Ascending aorta (tissue), 2 donors: ENCODE measurements around the gene CDHR4. TPM values are rescaled to one million over a fixed set of nuclear protein-coding genes. Genes with fewer than 3 reads are reported as not detected.
"Not testable (repeated sequence)": the region's sequence is repeated elsewhere in the genome, so short reads cannot be mapped to it uniquely, and the experiment has no call there.

Source experiments
- DNase-seq, 2 donors: peaks; one replicate each; pipeline ENCODE4 v3.0.0-alpha.2; 2019; ENCODE audit warnings: low spot score in 2 of 2
- H3K27ac ChIP-seq, 2 donors: fragments of 200-600 bp; sonication (generic); one replicate each; pipeline ENCODE4 v1.5.1; 2016 to 2017; ENCODE audit warnings: mild to moderate bottlenecking in 1 of 2
- H3K27me3 ChIP-seq: fragments of 200-600 bp; sonication (generic); one replicate; pipeline ENCODE4 v1.5.1; 2017
- H3K36me3 ChIP-seq, 2 donors: fragments of 200-600 bp; sonication (generic); one replicate each; pipeline ENCODE4 v1.5.1; 2016
- H3K4me1 ChIP-seq, 2 donors: fragments of 200-600 bp; sonication (generic); one replicate each; pipeline ENCODE4 v1.5.1; 2016 to 2017; ENCODE audit warnings: mild to moderate bottlenecking in 1 of 2
- H3K4me3 ChIP-seq, 2 donors: fragments of 200-600 bp; sonication (generic); one replicate each; pipeline ENCODE4 v1.5.1; 2016 to 2017; ENCODE audit warnings: mild to moderate bottlenecking in 1 of 2
- H3K9me3 ChIP-seq, 2 donors: fragments of 200-600 bp; sonication (generic); one replicate each; pipeline ENCODE4 v1.5.1; 2016
- CTCF ChIP-seq, 3 experiments: fragments of 200-600 bp in 2 of 3; fragments of 450-650 bp in 1 of 3; sonication (generic) in 2 of 3; IDR thresholded peaks; one replicate each; pipeline ENCODE4 v1.5.1; 2016 to 2019; ENCODE audit warnings: antibody characterized with exemption in 3 of 3, mild to moderate bottlenecking in 1 of 3, moderate library complexity in 1 of 3
- intact Hi-C: fragments of 100-400 bp; cut with DNase I; formaldehyde crosslinking; loops from one replicate; pipeline ENCODE4 v1.15.1; 2023
- total RNA-seq: library from RNA; depleted of rRNA; stranded (reverse); fragments of >200 nt; gene quantifications from one replicate; pipeline ENCODE4 v1.1.0, GENCODE V29; 2016

The CDHR4 gene
- total RNA-seq, 1 donor from 2014 or later, result not detected

GRCh38 chr3:49780080-49780974 lies 19.3 kb downstream of the CDHR4 start:
- no peaks in the 10 kb centered on the region for H3K27me3 ChIP-seq
- peaks cover 10 to 27% of the 10 kb centered on the region in 2 donors for H3K36me3 ChIP-seq
- no peak overlapping the region for H3K27ac ChIP-seq
- intact Hi-C loops, result no loop called here
- H3K4me3 ChIP-seq, result no peak overlapping the region
- H3K4me1 ChIP-seq, result peaks cover 6 to 16% of the 10 kb centered on the region in 2 donors
- TF ChIP-seq CTCF (IDR thresholded peaks at IDR 0.05), result no peak
- DNase-seq, result peak in 1 of 2 donors; percentile 21
- no peaks in the 10 kb centered on the region for H3K9me3 ChIP-seq

DNA sequence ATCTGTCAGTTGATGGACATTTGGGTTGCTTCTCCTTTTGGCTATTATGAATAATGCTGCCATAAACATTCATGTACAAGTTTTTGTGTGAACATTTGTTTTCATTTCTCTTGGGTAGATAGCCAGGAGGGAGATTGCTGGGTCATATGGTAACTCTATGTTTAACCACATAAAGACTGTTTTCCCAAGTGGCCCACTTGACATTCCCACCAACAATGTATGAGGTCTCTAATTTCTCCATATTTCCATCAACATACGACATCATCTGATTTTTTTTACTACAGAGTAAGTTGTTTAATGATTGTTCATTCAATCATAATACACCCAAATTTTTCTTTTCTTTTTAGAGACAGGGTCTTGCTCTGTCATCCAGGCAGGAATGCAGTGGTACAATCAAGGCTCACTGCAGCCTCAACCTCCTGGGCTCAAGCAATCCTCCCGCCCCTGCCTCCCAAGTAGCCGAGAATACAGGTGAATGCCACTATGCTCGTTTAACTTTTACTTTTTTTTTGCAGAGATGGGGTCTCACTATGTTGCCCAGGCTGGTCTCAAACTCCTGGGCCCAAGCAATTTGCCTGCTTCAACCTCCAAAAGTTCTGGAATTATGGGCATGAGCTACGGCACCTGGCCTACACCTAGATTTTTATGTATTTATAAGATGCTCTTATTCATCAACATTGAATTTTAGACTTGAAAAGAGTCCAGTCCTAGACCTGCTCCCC lies 20.2 kb downstream of the CDHR4 start:
- H3K27me3 ChIP-seq, result no peaks in the 10 kb centered on the region
- peak in 1 of 2 donors; percentile 2 for DNase-seq
- peaks cover 10 to 27% of the 10 kb centered on the region in 2 donors for H3K36me3 ChIP-seq
- intact Hi-C loops, result no loop called here
- TF ChIP-seq CTCF (IDR thresholded peaks at IDR 0.05), result no peak
- peaks cover 0 to 8% of the 10 kb centered on the region in 2 donors for H3K4me1 ChIP-seq
- H3K27ac ChIP-seq, result no peak overlapping the region
- no peak overlapping the region for H3K4me3 ChIP-seq
- no peaks in the 10 kb centered on the region for H3K9me3 ChIP-seq

DNA sequence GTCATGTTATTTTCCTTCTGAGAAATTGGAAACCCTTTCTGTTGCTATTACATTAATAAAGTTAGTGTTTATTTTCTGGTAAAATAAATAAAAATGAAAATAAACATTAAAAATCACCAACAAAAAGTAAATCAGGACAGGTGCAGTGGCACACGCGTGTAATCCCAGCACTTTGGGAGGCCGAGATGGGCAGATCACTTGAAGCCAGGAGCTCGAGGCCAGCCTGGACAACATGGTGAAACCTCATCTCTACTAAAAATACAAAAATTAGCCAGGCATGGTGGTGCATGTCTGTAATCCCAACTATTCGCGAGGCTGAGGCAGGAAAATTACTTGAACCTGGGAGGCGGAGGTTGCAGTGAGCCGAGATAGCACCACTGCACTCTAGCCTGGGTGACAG lies 23.6 kb downstream of the CDHR4 start:
- H3K9me3 ChIP-seq, H3K4me3 ChIP-seq, intact Hi-C loops, H3K27me3 ChIP-seq, H3K4me1 ChIP-seq, H3K27ac ChIP-seq: not testable (repeated sequence)
- H3K36me3 ChIP-seq, result peaks cover 6 to 16% of the 10 kb centered on the region in 2 donors
- DNase-seq, result peak in 1 of 2 donors; percentile 4

DNA sequence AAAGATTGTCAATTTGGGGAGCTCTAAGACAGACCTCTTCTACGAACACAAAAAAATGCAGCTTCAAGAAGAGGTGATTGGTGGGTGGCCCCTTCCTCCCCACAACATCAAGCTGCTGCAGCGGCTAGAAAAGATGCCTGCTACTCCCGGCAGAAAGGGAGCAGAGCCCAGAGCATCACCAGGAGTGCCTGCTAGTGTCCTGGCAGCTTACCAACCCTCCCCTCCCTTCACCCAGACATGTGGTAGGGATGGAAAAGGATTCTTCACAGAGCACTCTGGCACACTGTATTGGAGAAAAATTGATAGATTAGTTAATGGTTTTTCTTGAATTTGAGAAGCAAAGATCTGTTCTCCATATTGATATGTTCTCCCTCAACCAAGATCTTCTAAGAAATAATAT lies 24.1 kb downstream of the CDHR4 start:
- Histone ChIP-seq H3K4me3 (no peak overlapping the region), H3K27me3 (no peaks in the 10 kb centered on the region), H3K4me1 (no peaks in the 10 kb centered on the region), H3K36me3 (peaks cover 6 to 13% of the 10 kb centered on the region in 2 donors), H3K27ac (no peak overlapping the region), H3K9me3 (no peaks in the 10 kb centered on the region)
- TF ChIP-seq CTCF (IDR thresholded peaks at IDR 0.05), result no peak
- peak in 1 of 2 donors; percentile 33 for DNase-seq
- intact Hi-C loops, result no loop called here

- Histone ChIP-seq H3K4me1 (no peaks in the 10 kb centered on the region), H3K4me3 (no peak overlapping the region), H3K27me3 (no peaks in the 10 kb centered on the region), H3K27ac (no peak overlapping the region), H3K9me3 (no peaks in the 10 kb centered on the region), H3K36me3 (peaks cover 6 to 18% of the 10 kb centered on the region in 2 donors)
- TF ChIP-seq CTCF (IDR thresholded peaks at IDR 0.05), result no peak
- no peak for DNase-seq
- intact Hi-C loops, result no loop called here
Measured at GRCh38 chr3:49772703-49773102, 27.0 kb downstream of the CDHR4 start.
